ENCODE results near the gene STX4.
A peak's percentile ranks its signal among the peaks of the same experiment; 100 is the strongest.

The STX4 gene

DNA sequence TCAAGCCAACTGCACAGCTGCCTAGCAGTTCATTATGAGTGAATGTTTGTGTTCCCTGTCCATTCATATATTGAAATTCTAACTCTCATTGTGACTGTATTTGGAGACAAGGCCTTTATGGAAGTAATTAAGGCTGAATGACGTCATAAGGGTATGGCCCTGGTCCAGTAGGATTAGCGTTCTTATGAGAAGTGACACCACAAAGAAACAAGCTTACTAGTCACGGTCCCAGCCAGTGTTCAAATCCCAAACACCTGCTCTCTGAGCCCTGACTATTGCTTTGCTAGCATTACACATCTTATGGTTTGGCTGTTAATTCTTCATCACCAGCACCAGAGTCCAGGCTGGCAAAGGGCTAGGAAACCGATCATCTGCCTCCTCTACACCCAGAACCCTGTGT lies 38.5 kb downstream of the STX4 start:
- DNase-seq, result no peak

DNA sequence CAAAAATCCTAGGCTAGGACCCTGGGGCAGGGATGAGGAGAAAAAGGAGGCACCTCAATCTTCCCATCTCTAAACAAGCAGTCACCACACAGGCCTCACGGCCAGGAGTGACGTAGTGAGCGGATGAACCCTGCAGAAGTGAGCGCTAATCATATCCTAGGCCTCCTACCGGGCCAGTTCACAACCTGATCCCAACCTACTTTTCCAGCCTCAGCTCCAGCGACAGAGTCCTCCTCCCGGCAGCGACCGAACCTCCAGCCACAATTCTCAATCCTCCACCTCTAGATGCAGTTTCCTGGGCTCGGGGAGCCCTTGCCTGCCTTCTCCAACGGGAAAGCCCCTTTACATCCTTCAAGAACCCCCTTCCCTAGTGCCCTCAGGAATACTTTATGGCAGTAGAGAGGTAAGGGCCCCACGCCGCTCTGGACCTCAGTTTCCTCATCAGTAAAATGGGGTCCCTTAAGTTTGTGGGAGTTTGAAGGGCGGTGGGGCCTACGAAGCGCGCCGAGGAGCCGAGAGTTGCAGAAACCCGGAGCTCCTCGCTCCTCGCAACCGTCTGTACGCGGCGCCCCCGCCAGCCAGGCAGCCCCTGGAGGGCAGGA lies 39.3 kb downstream of the STX4 start:
- no peak for DNase-seq

DNA sequence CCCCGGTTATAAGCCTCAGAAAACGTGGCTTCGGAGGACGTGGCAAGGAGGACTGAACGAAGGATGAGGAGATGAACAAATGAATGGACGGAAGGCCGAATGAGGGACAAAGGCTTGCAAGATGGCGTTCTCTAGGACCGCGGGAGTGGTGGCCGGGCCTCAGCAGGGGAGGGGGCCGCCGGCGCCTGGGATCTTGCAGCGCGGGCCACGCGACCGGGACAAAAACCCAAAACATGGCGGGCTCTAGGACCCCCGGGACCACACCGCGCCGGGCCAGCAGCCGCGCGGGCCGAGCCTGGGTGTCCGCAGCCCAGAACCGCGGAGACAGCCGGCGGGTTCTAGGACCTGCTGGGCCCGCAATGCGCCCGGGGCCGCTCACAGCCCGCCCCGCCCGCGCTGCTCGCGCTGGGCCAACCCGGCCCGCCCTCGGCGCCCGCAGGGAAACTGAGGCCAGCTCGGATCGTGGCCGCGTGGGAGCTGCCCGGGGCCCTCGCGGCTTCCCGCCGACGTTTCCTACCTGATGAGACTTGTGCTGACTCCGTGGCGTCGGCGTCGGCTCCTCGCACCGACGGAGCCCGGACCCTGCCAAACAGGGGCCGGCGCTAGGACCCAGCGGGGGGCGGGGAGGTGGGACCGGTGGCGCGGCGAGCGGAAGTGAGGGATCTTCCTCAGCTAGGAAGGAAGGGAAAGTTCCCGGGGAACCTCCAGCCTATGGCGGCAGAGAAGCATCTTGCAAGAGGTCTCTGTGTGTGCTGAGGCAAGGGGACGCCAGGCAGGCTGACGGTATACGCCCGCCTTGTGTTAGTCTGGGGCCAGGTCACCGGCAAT lies 40.0 kb downstream of the STX4 start:
- DNase-seq, result peak; percentile 84 to 89

- peak; percentile 96 to 99 for DNase-seq
Observed at GRCh38 chr16:31073970-31074813, 40.8 kb downstream of the STX4 start, which contains the start of the genes ZNF646 and ZNF668. TSS of gene ZNF646 (plus strand) at chr16:31074422. CDS start at chr16:31076325, 1,903 bp downstream. TSS of gene ZNF668 (minus strand) at chr16:31074240. CDS start at chr16:31064459, 9,781 bp downstream.

DNA sequence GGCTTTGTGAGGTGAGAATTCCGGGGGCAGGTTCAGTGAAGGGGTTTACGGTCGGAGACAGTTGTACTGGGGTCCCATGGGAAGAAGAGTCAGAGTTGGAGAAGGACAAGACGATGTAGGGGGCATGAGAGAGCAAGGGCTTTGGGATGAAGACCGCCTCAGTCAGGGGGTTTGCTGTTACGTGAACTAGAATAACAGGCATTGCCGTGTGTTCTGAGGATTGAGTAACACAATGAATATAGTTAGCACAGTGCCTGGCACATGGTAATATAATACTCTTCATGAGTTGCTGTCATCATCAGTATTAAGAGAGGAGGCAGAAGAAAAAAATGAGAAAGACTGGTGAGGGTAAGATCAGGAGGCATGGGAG lies 41.4 kb downstream of the STX4 start:
- DNase-seq, result no peak

GRCh38 chr16:31076319-31076718 lies 43.0 kb downstream of the STX4 start:
- DNase-seq, result no peak

DNA sequence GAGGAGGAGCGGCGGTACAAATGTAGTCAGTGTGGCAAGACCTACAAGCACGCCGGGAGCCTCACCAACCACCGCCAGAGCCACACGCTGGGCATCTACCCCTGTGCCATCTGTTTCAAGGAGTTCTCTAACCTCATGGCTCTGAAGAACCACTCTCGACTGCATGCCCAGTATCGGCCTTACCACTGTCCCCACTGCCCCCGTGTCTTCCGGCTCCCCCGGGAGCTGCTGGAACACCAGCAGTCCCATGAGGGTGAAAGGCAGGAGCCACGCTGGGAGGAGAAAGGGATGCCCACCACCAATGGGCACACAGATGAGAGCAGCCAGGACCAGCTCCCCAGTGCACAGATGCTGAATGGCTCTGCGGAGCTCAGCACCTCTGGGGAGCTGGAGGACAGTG lies 43.7 kb downstream of the STX4 start:
- no peak for DNase-seq

- DNase-seq, result no peak
Observed at GRCh38 chr16:31077592-31078396, 44.4 kb downstream of the STX4 start.

DNA sequence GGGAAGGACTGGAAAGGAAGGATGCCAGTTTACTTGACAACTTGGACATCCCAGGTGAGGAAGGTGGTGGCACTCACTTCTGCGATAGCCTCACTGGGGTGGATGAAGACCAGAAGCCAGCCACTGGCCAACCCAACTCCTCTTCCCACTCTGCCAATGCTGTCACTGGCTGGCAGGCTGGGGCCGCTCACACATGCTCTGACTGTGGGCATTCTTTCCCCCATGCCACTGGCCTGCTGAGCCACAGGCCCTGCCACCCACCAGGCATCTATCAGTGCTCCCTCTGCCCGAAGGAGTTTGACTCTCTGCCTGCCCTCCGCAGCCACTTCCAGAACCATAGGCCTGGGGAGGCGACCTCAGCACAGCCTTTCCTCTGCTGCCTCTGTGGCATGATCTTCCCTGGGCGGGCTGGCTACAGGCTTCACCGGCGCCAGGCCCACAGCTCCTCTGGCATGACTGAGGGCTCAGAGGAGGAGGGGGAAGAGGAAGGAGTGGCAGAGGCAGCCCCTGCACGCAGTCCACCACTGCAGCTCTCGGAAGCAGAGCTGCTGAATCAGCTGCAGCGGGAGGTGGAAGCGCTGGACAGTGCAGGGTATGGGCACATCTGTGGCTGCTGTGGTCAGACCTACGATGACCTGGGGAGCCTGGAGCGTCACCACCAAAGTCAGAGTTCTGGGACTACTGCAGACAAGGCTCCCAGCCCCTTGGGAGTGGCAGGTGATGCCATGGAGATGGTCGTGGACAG lies 45.4 kb downstream of the STX4 start:
- DNase-seq, result no peak

GRCh38 chr16:31079342-31079944 lies 46.1 kb downstream of the STX4 start:
- no peak for DNase-seq

DNA sequence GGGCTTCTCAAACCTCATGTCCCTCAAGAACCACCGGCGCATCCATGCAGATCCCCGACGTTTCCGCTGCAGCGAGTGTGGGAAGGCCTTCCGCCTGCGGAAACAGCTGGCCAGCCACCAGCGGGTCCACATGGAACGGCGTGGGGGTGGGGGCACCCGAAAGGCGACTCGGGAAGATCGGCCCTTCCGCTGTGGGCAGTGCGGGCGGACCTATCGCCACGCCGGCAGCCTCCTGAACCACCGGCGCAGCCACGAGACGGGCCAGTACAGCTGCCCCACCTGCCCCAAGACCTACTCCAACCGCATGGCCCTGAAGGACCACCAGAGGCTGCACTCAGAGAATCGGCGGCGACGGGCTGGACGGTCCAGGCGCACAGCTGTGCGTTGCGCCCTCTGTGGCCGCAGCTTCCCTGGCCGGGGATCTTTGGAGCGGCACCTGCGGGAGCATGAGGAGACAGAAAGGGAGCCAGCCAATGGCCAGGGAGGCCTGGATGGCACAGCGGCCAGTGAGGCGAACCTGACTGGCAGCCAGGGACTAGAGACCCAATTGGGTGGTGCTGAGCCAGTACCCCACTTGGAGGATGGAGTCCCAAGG lies 46.8 kb downstream of the STX4 start:
- no peak for DNase-seq

DNA sequence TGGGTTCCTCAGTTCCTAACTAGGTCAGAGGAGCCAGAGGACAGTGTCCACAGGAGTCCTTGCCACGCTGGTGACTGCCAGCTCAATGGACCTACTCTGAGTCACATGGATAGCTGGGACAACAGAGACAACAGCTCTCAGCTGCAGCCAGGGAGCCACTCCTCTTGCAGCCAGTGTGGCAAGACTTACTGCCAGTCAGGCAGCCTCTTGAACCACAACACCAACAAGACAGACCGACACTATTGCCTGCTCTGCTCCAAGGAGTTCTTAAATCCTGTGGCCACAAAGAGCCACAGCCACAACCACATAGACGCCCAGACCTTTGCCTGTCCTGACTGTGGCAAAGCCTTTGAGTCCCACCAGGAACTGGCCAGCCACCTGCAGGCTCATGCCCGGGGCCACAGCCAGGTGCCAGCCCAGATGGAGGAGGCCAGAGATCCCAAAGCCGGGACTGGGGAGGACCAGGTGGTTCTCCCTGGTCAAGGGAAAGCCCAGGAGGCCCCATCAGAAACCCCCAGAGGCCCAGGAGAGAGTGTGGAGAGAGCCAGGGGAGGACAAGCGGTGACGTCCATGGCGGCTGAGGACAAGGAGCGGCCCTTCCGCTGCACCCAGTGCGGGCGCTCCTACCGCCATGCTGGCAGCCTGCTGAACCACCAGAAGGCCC lies 47.5 kb downstream of the STX4 start:
- DNase-seq, result no peak

DNA sequence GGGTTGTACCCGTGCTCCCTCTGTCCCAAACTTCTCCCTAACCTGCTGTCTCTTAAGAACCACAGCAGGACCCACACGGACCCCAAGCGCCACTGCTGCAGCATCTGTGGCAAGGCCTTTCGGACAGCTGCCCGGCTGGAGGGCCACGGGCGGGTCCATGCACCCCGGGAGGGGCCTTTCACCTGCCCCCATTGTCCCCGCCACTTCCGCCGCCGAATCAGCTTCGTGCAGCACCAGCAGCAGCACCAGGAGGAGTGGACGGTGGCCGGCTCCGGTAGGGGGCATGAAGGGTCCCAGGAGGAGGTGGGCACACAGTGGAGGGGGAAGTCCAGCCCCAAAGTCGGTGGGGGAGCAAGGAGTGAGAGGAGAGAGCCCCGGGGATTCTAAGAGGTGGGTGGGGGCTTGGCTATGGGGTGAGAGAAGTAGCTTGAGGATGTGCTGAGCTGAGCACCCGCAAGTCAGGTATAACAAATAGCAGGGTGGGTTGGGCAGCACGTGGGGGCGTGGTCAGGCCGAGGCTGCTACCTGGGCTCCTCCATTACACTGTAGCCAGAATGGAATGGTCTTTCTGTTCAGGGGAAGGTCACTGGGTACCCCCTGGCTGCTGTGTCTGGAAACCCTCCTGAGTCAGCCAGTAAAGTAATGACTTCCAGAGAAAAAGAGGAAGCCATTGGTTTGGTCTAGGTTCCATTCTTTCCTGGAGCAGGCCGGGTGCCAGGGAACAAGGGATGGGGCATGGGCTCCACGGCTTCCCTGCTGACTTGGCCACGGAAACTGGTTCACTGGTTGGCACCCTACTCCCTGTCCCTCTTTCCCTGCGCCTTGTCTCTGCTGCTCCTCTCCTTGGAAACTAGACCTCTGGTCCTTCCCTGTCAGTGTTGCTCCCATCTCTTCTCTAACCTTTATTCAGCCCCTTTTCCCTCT lies 48.3 kb downstream of the STX4 start:
- DNase-seq, result no peak

- no peak for DNase-seq
Observed at GRCh38 chr16:31082368-31083045, 49.1 kb downstream of the STX4 start.

GRCh38 chr16:31083081-31083480 lies 49.7 kb downstream of the STX4 start:
- DNase-seq, result no peak

- no peak for DNase-seq
Observed at GRCh38 chr16:31083556-31083955, 50.2 kb downstream of the STX4 start.

GRCh38 chr16:31083981-31084380 lies 50.6 kb downstream of the STX4 start:
- DNase-seq, result no peak

DNA sequence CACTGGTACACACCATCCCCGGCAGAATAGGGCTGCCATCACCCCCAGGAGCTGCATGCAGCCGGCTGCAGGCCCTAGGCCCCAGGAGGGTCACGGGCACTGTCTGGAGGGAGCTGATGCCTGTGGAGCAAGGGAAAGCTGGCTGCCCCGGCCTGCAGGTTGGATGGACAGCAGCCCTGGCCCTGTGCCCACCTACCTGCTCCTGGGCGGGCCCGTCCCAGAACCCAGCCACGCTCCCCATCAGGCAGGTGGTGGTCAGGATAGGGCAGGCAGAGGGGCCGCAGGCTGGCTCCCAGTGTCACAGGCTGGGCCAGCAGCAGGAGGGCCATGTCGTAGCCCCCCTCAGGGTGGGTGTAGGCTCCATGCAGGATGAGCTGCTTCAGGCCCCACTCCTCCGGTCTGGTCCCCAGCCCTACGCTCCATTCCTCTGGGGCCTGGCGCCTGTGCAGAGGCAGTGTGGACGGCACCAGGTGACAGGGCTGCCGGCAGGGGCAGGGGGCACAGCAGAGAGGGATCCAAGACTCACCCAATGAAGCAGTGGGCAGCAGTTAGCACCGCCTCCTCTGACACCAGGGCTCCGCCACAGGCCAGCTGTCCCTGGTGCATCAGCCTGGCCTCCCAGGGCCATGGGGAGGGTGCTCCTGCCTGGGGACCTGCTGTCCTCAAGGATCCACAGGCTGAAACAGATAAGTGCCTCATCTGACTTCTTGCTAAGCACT lies 51.4 kb downstream of the STX4 start:
- DNase-seq, result no peak

Measured in hippocampal formation (tissue), 2 donors.